GM12878 (cell line): ENCODE results near the gene KRCC1. TPM values are rescaled to one million over a fixed set of nuclear protein-coding genes. Genes with fewer than 3 reads are reported as not detected.
A peak's percentile ranks its signal among the peaks of the same experiment; 100 is the strongest.

Source experiments
- ATAC-seq: fragments of 200-7000 bp; cut with Tn5 transposase; 3 replicates; pipeline ENCODE4 v1.9.1; 2020; ENCODE audit warnings: mild to moderate bottlenecking, moderate library complexity
- BruUV-seq: library from RNA; stranded (reverse); fragments of 400-500 nt; replicated peaks from 2 replicates; lab custom pipeline; 2021; lab: Mats Ljungman, UMichigan
- CTCF ChIA-PET: fragments of 300-600 bp; sonication (Branson Sonifier 250); formaldehyde crosslinking; extraction: SDS; loops from one replicate; lab custom pipeline; 2021; ENCODE audit warnings: inconsistent platforms; lab: Yijun Ruan, JAX
- POLR2A ChIA-PET: fragments of 350-600 bp; formaldehyde crosslinking; extraction: SDS; loops from one replicate; lab custom pipeline; 2021; ENCODE audit warnings: inconsistent platforms; lab: Charles Lee
- RAD21 ChIA-PET: fragments of 300-600 bp; sonication (Branson Sonifier 250); formaldehyde crosslinking; loops from one replicate; lab custom pipeline; 2023; ENCODE audit warnings: antibody characterized with exemption; ENCODE audit not compliant: unreplicated experiment; lab: Charles Lee
- SMC1A ChIA-PET: fragments of 300-600 bp; sonication (Branson Sonifier 250); formaldehyde crosslinking; loops from one replicate; lab custom pipeline; 2023; ENCODE audit not compliant: unreplicated experiment, uncharacterized antibody; lab: Charles Lee
- DNase-seq: peaks from one replicate; pipeline ENCODE4 v3.0.0-alpha.2; 2011; ENCODE audit warnings: low read depth, low spot score
- FAIRE-seq: peaks from 3 replicates; lab custom pipeline; 2011; peaks lifted over from hg19 to GRCh38; lab: Jason Lieb, UNC
- H2AFZ ChIP-seq: 2 replicates; pipeline ENCODE4 v1.6.0; 2011; ENCODE audit warnings: low read depth, low read length, control low read depth; ENCODE audit not compliant: control insufficient read depth
- H3K27ac ChIP-seq: 2 replicates; pipeline ENCODE4 v1.5.1; 2011; ENCODE audit warnings: control low read depth; ENCODE audit not compliant: control insufficient read depth, insufficient read depth
- H3K27me3 ChIP-seq, 2 experiments: replicated peaks in 1 of 2; 2 replicates each; pipeline versions ENCODE4 v1.6.0 to v1.6.1; 2011; ENCODE audit warnings: low read length in 1 of 2; ENCODE audit not compliant: control insufficient read depth in 2 of 2, insufficient read depth in 2 of 2
- H3K36me3 ChIP-seq, 2 experiments: 2 replicates each; pipeline ENCODE4 v1.5.1; 2011; ENCODE audit warnings: low read length in 1 of 2; ENCODE audit not compliant: control insufficient read depth in 2 of 2, insufficient read depth in 2 of 2
- H3K4me1 ChIP-seq: 2 replicates; pipeline ENCODE4 v1.6.1; 2011; ENCODE audit warnings: mild to moderate bottlenecking, low read length, moderate library complexity, mixed read lengths; ENCODE audit not compliant: control insufficient read depth, insufficient read depth
- H3K4me2 ChIP-seq: 2 replicates; pipeline ENCODE4 v1.6.0; 2011; ENCODE audit warnings: control low read depth; ENCODE audit not compliant: control insufficient read depth, insufficient read depth
- H3K4me3 ChIP-seq: fragments of 200-600 bp; sonication (generic); 2 replicates; pipeline ENCODE4 v1.5.1; 2016
- H3K79me2 ChIP-seq: 2 replicates; pipeline ENCODE4 v1.6.0; 2011; ENCODE audit warnings: low read length; ENCODE audit not compliant: control insufficient read depth, insufficient read depth
- H3K9ac ChIP-seq: 2 replicates; pipeline ENCODE4 v1.8.0; 2011; ENCODE audit warnings: low read length, control low read depth, mixed read lengths; ENCODE audit not compliant: control insufficient read depth, insufficient read depth
- H3K9me3 ChIP-seq: replicated peaks from 3 replicates; pipeline ENCODE4 v1.5.1; 2011; ENCODE audit warnings: mild to moderate bottlenecking, low read length; ENCODE audit not compliant: control insufficient read depth, insufficient read depth
- H4K20me1 ChIP-seq: 2 replicates; pipeline ENCODE4 v1.6.0; 2011; ENCODE audit not compliant: control insufficient read depth, insufficient read depth
- BRCA1 ChIP-seq: IDR thresholded peaks from 2 replicates; pipeline ENCODE4 v1.6.1; 2011; ENCODE audit warnings: low read depth, low read length, improper control_type of control experiment
- CREM ChIP-seq: IDR thresholded peaks from 2 replicates; pipeline ENCODE4 v1.6.1; 2014; ENCODE audit warnings: antibody characterized with exemption, low read depth
- EZH2 ChIP-seq: IDR thresholded peaks from 2 replicates; pipeline ENCODE4 v1.6.1; 2012; ENCODE audit warnings: low read depth, mild to moderate bottlenecking, control low read depth, inconsistent platforms, low read length, borderline replicate concordance; ENCODE audit not compliant: control insufficient read depth
- FOXM1 ChIP-seq: IDR thresholded peaks from 2 replicates; pipeline ENCODE4 v1.6.1; 2012; ENCODE audit warnings: low read depth, mild to moderate bottlenecking, inconsistent platforms, low read length, moderate library complexity
- JUND ChIP-seq: IDR thresholded peaks from 2 replicates; pipeline ENCODE4 v1.6.1; 2012; ENCODE audit warnings: low read depth, mild to moderate bottlenecking, low read length, improper control_type of control experiment, moderate library complexity
- MYB ChIP-seq: fragments of 150-350 bp; IDR thresholded peaks from 2 replicates; pipeline ENCODE4 v1.6.1; 2014; ENCODE audit warnings: mild to moderate bottlenecking, low read depth, low read length, borderline replicate concordance
- NR2C2 ChIP-seq: IDR thresholded peaks from 2 replicates; pipeline ENCODE4 v1.6.1; 2011; ENCODE audit warnings: borderline replicate concordance, low read depth; ENCODE audit not compliant: control insufficient read depth, insufficient read length
- RAD51 ChIP-seq: fragments of 450-650 bp; IDR thresholded peaks from 2 replicates; pipeline ENCODE4 v1.6.1; 2016; ENCODE audit warnings: moderate library complexity, mild to moderate bottlenecking, inconsistent platforms
- RFX5 ChIP-seq: IDR thresholded peaks from 2 replicates; pipeline ENCODE4 v1.6.1; 2011; ENCODE audit warnings: low read depth, low read length, improper control_type of control experiment
- SMC3 ChIP-seq: IDR thresholded peaks from 2 replicates; pipeline ENCODE4 v1.6.1; 2011; ENCODE audit warnings: low read length, improper control_type of control experiment, borderline replicate concordance
- STAT3 ChIP-seq: IDR thresholded peaks from 2 replicates; pipeline ENCODE4 v1.6.1; 2011; ENCODE audit warnings: low read depth, low read length, improper control_type of control experiment
- SUZ12 ChIP-seq: fragments of 200-600 bp; sonication (generic); IDR thresholded peaks from one replicate; pipeline ENCODE4 v1.6.1; 2018; ENCODE audit warnings: antibody characterized with exemption, mild to moderate bottlenecking; ENCODE audit not compliant: unreplicated experiment
- YY1 ChIP-seq: IDR thresholded peaks from 2 replicates; pipeline ENCODE4 v1.6.1; 2011; ENCODE audit warnings: low read depth, mild to moderate bottlenecking, low read length
- WGBS: methylation state at CpG from one replicate; pipeline ENCODE4 v1.1.6; 2016; ENCODE audit warnings: low lambda C conversion rate; ENCODE audit not compliant: insufficient replicate concordance, insufficient coverage; ENCODE audit errors: missing lambda C conversion rate; 5-methylcytosine and 5-hydroxymethylcytosine counted together
- in situ Hi-C: fragments of 300-500 bp; cut with MboI; formaldehyde crosslinking; loops from 9 replicates; pipeline ENCODE4 v1.14.3; 2018; ENCODE audit warnings: mixed read lengths
- intact Hi-C: fragments of 100-400 bp; cut with micrococcal nuclease; formaldehyde crosslinking; loops from one replicate; pipeline ENCODE4 v1.14.2; 2022; ENCODE audit not compliant: unreplicated experiment
- polyA plus RNA-seq, 11 experiments: library from polyadenylated mRNA; depleted of rRNA in 4 of 11; unstranded in 6 of 11; stranded (reverse) in 5 of 11; fragments of >200 nt; fragmentation: Nextera tagmentation in 4 of 11; fragmentation: Illumina TruSeq in 1 of 11; extraction: Ambion mirVana in 4 of 11; extraction: Trizol in 1 of 11; gene quantifications; 1 replicate in 1 of 11; 2 replicates in 10 of 11; pipeline versions ENCODE4 v1.2.1 to v1.2.3, GENCODE V29; 2011 to 2016; ENCODE audit warnings: inconsistent platforms in 2 of 11, missing spikeins in 2 of 11, low read depth in 1 of 11
- total RNA-seq, 4 experiments: library from RNA; depleted of rRNA in 3 of 4; stranded (reverse); fragments of >200 nt in 3 of 4; fragmentation: Illumina TruSeq in 1 of 4; extraction: Trizol in 1 of 4; gene quantifications; 2 replicates each; pipeline versions ENCODE4 v1.2.1 to v1.2.3, GENCODE V29; 2013 to 2021
- TF ChIP-seq, protein P1 (sequence below): fragments of 450-650 bp; IDR thresholded peaks from 2 replicates; pipeline ENCODE4 v1.6.1; 2017; ENCODE audit warnings: antibody characterized with exemption, mild to moderate bottlenecking, moderate library complexity
- TF ChIP-seq, protein P2 (sequence below): fragments of 450-650 bp; IDR thresholded peaks from 2 replicates; pipeline ENCODE4 v1.6.1; 2014; ENCODE audit warnings: mild to moderate bottlenecking
- TF ChIP-seq, protein P3 (sequence below): fragments of 450-650 bp; formaldehyde crosslinking; IDR thresholded peaks from 2 replicates; pipeline ENCODE4 v1.4.0; 2022; ENCODE audit warnings: mild to moderate bottlenecking, moderate library complexity

The KRCC1 gene
- total and polyA plus RNA-seq, 10 of the 15 experiments (the other 5 are each of a cell fraction or from before 2014, with no cell fraction given), result 3.8 to 27.2 (median 12.5) TPM

DNA sequence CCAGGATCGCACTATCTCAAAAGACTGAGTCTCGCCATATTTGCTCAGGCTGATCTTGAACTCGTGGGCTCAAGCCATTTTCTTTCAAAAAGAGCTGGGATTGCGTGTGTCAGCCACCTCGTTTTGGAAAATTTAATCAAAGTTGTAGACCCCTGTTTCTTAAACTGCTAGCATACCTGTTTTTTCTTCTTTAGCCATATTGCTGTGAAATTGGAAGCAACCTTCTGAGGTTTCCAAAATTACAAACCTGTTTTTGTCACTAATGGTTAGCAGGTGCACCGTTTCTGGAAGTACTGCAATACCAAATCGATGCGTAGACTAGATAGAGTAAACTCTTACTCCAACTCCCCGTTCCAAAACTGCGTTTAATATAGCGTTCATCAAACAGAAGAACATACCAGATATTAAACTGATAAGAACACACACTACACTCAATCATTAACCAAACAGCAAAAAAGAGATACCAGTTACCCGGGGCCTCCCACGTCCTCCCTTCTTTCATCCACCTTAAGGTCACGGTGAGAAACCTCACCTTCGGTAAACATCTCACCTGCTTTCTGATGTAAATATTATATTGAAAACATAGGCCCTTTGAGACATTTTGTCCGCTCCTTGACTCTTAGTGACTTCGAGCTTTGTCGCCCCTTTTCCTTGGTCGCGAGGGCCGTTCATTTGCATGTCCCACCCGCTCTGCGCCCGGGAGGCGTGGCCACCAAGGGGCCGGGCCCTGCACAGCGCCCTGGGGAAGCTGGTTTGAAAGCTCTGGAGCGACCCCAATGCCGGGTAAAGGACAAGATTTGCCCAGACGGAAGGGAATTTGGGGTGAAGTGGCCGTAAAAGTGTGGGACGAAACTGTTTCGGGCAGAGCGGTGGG, 39.3 kb downstream of the KRCC1 start, which contains the start of gene RNU2-63P:
Gene RNU2-63P, minus strand, starts transcription at position 462 of the 874 bp plus-strand sequence.
- Histone ChIP-seq H3K4me2 (peak within 1 kb of the TSS; percentile 88), H3K79me2 (no peaks in the 10 kb centered on the region), H4K20me1 (no peaks in the 10 kb centered on the region), H3K36me3 (no peaks in the 10 kb centered on the region), H3K4me1 (no peaks in the 10 kb centered on the region), H3K27me3 (peaks cover 0 to 1% of the 10 kb centered on the region in 2 experiments; a peak in 2 of 4 replicates), H3K9ac (peak within 1 kb of the TSS; percentile 62), H3K4me3 (peak within 1 kb of the TSS; percentile 58), H3K9me3 (no peaks in the 10 kb centered on the region; the same call in 1 of the 3 replicates), H2AFZ (peak within 1 kb of the TSS; percentile 96), H3K27ac (peak within 1 kb of the TSS; percentile 57)
- FAIRE-seq (no peak), ATAC-seq (peak; percentile 90), DNase-seq (peak; percentile 65)
- under 1% methylated on average over 34 of the region's 34 CpGs for WGBS
- ChIA-PET RAD21 (no interaction called here), SMC1A (interaction anchor here (1.0 kb wide), 1 partner anchor 22 kb away, joined by 3 read pairs; no protein-coding TSS in a partner anchor), POLR2A (no interaction called here), CTCF (interaction anchor here (1.2 kb wide), 1 partner anchor 44 kb away, joined by 4 read pairs; no protein-coding TSS in a partner anchor)
- in situ Hi-C loops, result loop anchor here (25.0 kb wide), 1 partner anchor 529 kb away; no protein-coding TSS in a partner anchor
- TSS peak; percentile 100 for BruUV-seq
- intact Hi-C loops, result no loop called here
- TF ChIP-seq, protein P1, sequence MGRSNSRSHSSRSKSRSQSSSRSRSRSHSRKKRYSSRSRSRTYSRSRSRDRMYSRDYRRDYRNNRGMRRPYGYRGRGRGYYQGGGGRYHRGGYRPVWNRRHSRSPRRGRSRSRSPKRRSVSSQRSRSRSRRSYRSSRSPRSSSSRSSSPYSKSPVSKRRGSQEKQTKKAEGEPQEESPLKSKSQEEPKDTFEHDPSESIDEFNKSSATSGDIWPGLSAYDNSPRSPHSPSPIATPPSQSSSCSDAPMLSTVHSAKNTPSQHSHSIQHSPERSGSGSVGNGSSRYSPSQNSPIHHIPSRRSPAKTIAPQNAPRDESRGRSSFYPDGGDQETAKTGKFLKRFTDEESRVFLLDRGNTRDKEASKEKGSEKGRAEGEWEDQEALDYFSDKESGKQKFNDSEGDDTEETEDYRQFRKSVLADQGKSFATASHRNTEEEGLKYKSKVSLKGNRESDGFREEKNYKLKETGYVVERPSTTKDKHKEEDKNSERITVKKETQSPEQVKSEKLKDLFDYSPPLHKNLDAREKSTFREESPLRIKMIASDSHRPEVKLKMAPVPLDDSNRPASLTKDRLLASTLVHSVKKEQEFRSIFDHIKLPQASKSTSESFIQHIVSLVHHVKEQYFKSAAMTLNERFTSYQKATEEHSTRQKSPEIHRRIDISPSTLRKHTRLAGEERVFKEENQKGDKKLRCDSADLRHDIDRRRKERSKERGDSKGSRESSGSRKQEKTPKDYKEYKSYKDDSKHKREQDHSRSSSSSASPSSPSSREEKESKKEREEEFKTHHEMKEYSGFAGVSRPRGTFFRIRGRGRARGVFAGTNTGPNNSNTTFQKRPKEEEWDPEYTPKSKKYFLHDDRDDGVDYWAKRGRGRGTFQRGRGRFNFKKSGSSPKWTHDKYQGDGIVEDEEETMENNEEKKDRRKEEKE, result no peak
- TF ChIP-seq, protein P2, sequence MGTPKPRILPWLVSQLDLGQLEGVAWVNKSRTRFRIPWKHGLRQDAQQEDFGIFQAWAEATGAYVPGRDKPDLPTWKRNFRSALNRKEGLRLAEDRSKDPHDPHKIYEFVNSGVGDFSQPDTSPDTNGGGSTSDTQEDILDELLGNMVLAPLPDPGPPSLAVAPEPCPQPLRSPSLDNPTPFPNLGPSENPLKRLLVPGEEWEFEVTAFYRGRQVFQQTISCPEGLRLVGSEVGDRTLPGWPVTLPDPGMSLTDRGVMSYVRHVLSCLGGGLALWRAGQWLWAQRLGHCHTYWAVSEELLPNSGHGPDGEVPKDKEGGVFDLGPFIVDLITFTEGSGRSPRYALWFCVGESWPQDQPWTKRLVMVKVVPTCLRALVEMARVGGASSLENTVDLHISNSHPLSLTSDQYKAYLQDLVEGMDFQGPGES, result no peak
- no peak for TF ChIP-seq RAD51
- TF ChIP-seq STAT3, result no peak
- TF ChIP-seq SUZ12, result no peak
- TF ChIP-seq, protein P3, sequence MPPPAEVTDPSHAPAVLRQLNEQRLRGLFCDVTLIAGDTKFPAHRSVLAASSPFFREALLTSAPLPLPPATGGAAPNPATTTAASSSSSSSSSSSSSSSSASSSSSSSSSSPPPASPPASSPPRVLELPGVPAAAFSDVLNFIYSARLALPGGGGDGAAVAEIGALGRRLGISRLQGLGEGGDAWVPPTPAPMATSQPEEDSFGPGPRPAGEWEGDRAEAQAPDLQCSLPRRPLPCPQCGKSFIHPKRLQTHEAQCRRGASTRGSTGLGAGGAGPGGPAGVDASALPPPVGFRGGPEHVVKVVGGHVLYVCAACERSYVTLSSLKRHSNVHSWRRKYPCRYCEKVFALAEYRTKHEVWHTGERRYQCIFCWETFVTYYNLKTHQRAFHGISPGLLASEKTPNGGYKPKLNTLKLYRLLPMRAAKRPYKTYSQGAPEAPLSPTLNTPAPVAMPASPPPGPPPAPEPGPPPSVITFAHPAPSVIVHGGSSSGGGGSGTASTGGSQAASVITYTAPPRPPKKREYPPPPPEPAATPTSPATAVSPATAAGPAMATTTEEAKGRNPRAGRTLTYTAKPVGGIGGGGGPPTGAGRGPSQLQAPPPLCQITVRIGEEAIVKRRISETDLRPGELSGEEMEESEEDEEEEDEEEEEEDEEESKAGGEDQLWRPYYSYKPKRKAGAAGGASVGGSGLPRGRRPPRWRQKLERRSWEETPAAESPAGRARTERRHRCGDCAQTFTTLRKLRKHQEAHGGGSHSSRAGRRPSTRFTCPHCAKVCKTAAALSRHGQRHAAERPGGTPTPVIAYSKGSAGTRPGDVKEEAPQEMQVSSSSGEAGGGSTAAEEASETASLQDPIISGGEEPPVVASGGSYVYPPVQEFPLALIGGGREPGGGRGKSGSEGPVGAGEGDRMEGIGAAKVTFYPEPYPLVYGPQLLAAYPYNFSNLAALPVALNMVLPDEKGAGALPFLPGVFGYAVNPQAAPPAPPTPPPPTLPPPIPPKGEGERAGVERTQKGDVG (CRISPR knock-in tag), result peak; percentile 90
- no peak; the same call in 1 of the 2 replicates for TF ChIP-seq MYB
- no peak for TF ChIP-seq NR2C2
- TF ChIP-seq JUND, result no peak
- no peak for TF ChIP-seq BRCA1
- no peak for TF ChIP-seq RFX5
- no peak for TF ChIP-seq EZH2
- TF ChIP-seq YY1, result peak; percentile 87
- TF ChIP-seq SMC3, result no peak
- TF ChIP-seq FOXM1, result peak; percentile 91
- TF ChIP-seq CREM, result peak; percentile 77
